ENCODE data around the gene RASIP1. TPM values are rescaled to one million over a fixed set of nuclear protein-coding genes. Genes with fewer than 3 reads are reported as not detected.
"Not testable (repeated sequence)": the region's sequence is repeated elsewhere in the genome, so short reads cannot be mapped to it uniquely, and the experiment has no call there.

The RASIP1 gene
- total RNA-seq, 4 donors from 2014 or later: 9.7 to 25.8 (median 14.0) TPM

GRCh38 chr19:48680436-48681126 is 59.8 kb downstream of the RASIP1 start:
- Histone ChIP-seq H3K4me1 (peaks cover 1 to 2% of the 10 kb centered on the region in 2 donors), H3K4me3 (replicated peaks in 1 of 3) (no peak overlapping the region), H3K9me3 (no peaks in the 10 kb centered on the region), H3K27me3 (no peaks in the 10 kb centered on the region), H3K36me3 (no peaks in the 10 kb centered on the region), H3K27ac (no peak overlapping the region)
- intact Hi-C loops (cut with DNase I): no loop called here
- TF ChIP-seq POLR2A (IDR thresholded peaks at IDR 0.05) (no peak), CTCF (IDR thresholded peaks at IDR 0.05) (no peak)
- DNase-seq: no peak
- 92 to 96% methylated on average over 17 to 28 of the region's 45 CpGs for WGBS, 2 donors

GRCh38 chr19:48680006-48680405 is 60.4 kb downstream of the RASIP1 start:
- DNase-seq; H3K4me1 ChIP-seq; H3K36me3 ChIP-seq; H3K9me3 ChIP-seq; intact Hi-C loops (cut with DNase I); H3K27me3 ChIP-seq; H3K27ac ChIP-seq; H3K4me3 ChIP-seq (replicated peaks in 1 of 3): not testable (repeated sequence)
- 94 to 95% methylated on average over 16 to 19 of the region's 19 CpGs for WGBS, 2 donors

- Histone ChIP-seq H3K36me3 (no peaks in the 10 kb centered on the region), H3K27ac (no peak overlapping the region), H3K27me3 (no peaks in the 10 kb centered on the region), H3K9me3 (no peaks in the 10 kb centered on the region), H3K4me1 (peaks cover 6 to 7% of the 10 kb centered on the region in 2 donors), H3K4me3 (replicated peaks in 1 of 3) (no peak overlapping the region)
- 76 to 80% methylated on average over 4 of the region's 4 CpGs for WGBS, 2 donors
- TF ChIP-seq CTCF (IDR thresholded peaks at IDR 0.05) (no peak), POLR2A (IDR thresholded peaks at IDR 0.05) (no peak)
- intact Hi-C loops (cut with DNase I): loop anchor here (5.0 kb wide), 1 partner anchor 34 kb away; no protein-coding TSS in a partner anchor
- DNase-seq: no peak
Observed at GRCh38 chr19:48678201-48678600, 62.2 kb downstream of the RASIP1 start.

- Histone ChIP-seq H3K4me1 (peaks cover 6 to 7% of the 10 kb centered on the region in 2 donors), H3K4me3 (replicated peaks in 1 of 3) (no peak overlapping the region), H3K27me3 (no peaks in the 10 kb centered on the region), H3K36me3 (no peaks in the 10 kb centered on the region), H3K27ac (no peak overlapping the region), H3K9me3 (no peaks in the 10 kb centered on the region)
- no peak for DNase-seq
- WGBS, 2 donors: 92 to 93% methylated on average over 12 to 13 of the region's 13 CpGs
- intact Hi-C loops (cut with DNase I): loop anchor here (5.0 kb wide), 1 partner anchor 35 kb away; no protein-coding TSS in a partner anchor
- TF ChIP-seq POLR2A (IDR thresholded peaks at IDR 0.05): no peak
- TF ChIP-seq CTCF (IDR thresholded peaks at IDR 0.05): no peak
Observed at GRCh38 chr19:48676887-48677286, 63.5 kb downstream of the RASIP1 start.

- Histone ChIP-seq H3K4me3 (replicated peaks in 1 of 3) (no peak overlapping the region), H3K9me3 (no peaks in the 10 kb centered on the region), H3K27me3 (no peaks in the 10 kb centered on the region), H3K4me1 (peaks cover 6 to 7% of the 10 kb centered on the region in 2 donors), H3K36me3 (no peaks in the 10 kb centered on the region), H3K27ac (no peak overlapping the region)
- WGBS, 2 donors: 89 to 95% methylated on average over 10 to 17 of the region's 17 CpGs
- TF ChIP-seq CTCF (IDR thresholded peaks at IDR 0.05) (no peak), POLR2A (IDR thresholded peaks at IDR 0.05) (no peak)
- intact Hi-C loops (cut with DNase I): loop anchor here (5.0 kb wide), 1 partner anchor 36 kb away; no protein-coding TSS in a partner anchor
- DNase-seq: no peak
Observed at GRCh38 chr19:48676487-48676886, 63.9 kb downstream of the RASIP1 start.
